Calu3 (cell line): ENCODE measurements around the gene PLS1. TPM values are rescaled to one million over a fixed set of nuclear protein-coding genes. Genes with fewer than 3 reads are reported as not detected.
A peak's percentile ranks its signal among the peaks of the same experiment; 100 is the strongest.

Source experiments
- BruUV-seq: library from RNA; stranded (reverse); fragments of 400-500 nt; replicated peaks from 2 replicates; lab custom pipeline; 2021; lab: Mats Ljungman, UMichigan
- CTCF ChIA-PET: fragments of 300-600 bp; sonication (Branson Sonifier 250); formaldehyde crosslinking; loops from one replicate; lab custom pipeline; 2022; ENCODE audit warnings: antibody characterized with exemption; lab: Charles Lee
- DNase-seq: peaks from one replicate; pipeline ENCODE4 v3.0.0; 2022
- H3K27ac Mint-ChIP-seq: one replicate; pipeline ENCODE4 v1.8.0; 2022; ENCODE audit warnings: mixed read lengths; ENCODE audit not compliant: unreplicated experiment
- H3K27me3 Mint-ChIP-seq: one replicate; pipeline ENCODE4 v1.8.0; 2022; ENCODE audit warnings: mixed read lengths; ENCODE audit not compliant: unreplicated experiment
- H3K36me3 Mint-ChIP-seq: one replicate; pipeline ENCODE4 v1.8.0; 2022; ENCODE audit warnings: mild to moderate bottlenecking, moderate library complexity, mixed read lengths; ENCODE audit not compliant: insufficient read depth, unreplicated experiment
- H3K4me1 Mint-ChIP-seq: one replicate; pipeline ENCODE4 v1.8.0; 2022; ENCODE audit warnings: mild to moderate bottlenecking, low read depth, mixed read lengths; ENCODE audit not compliant: unreplicated experiment
- H3K4me3 Mint-ChIP-seq: one replicate; pipeline ENCODE4 v1.8.0; 2022; ENCODE audit warnings: mild to moderate bottlenecking, low read depth, moderate library complexity, mixed read lengths; ENCODE audit not compliant: unreplicated experiment
- H3K9me3 Mint-ChIP-seq: one replicate; pipeline ENCODE4 v1.8.0; 2022; ENCODE audit warnings: low read depth, mixed read lengths; ENCODE audit not compliant: unreplicated experiment
- CTCF ChIP-seq: fragments of 200-600 bp; IDR thresholded peaks from one replicate; pipeline ENCODE4 v1.8.0; 2022; ENCODE audit warnings: antibody characterized with exemption; ENCODE audit not compliant: unreplicated experiment
- intact Hi-C: fragments of 100-400 bp; cut with micrococcal nuclease; formaldehyde crosslinking; loops from one replicate; pipeline ENCODE4 v1.10.0; 2022; ENCODE audit not compliant: unreplicated experiment
- total RNA-seq: library from RNA; stranded (reverse); gene quantifications from 2 replicates; pipeline ENCODE4 v1.2.3, GENCODE V29; 2022

Gene PLS1
- total RNA-seq, 1 experiment from 2014 or later = 155 TPM

GRCh38 chr3:142595141-142595540 is 1.1 kb upstream of the PLS1 start:
- intact Hi-C loops = loop anchor here (5.0 kb wide), 1 partner anchor 52 kb away; no protein-coding TSS in a partner anchor

GRCh38 chr3:142595581-142595950 is 627 bp upstream of the PLS1 start:
- H3K36me3 Mint-ChIP-seq = peaks cover 44% of the 10 kb centered on the region
- peaks cover 36% of the 10 kb centered on the region for H3K4me1 Mint-ChIP-seq
- H3K27ac Mint-ChIP-seq = peak overlapping the region; percentile 84
- peak overlapping the region; percentile 99 for H3K4me3 Mint-ChIP-seq
- DNase-seq = peak; percentile 75
- TF ChIP-seq CTCF = no peak
- BruUV-seq = TSS peak; percentile 97
- intact Hi-C loops = loop anchor here (5.0 kb wide), 1 partner anchor 52 kb away; no protein-coding TSS in a partner anchor
- no peaks in the 10 kb centered on the region for H3K27me3 Mint-ChIP-seq
- CTCF ChIA-PET = interaction anchor here (0.6 to 1.4 kb wide), 3 partner anchors 17 to 1723 kb away, joined by 3 to 5 read pairs (median 3); partner anchors contain the start of gene ATR
- no peaks in the 10 kb centered on the region for H3K9me3 Mint-ChIP-seq

More at GRCh38 chr3:142595141-142595540, 1.1 kb upstream of the PLS1 start:
- peaks cover 40% of the 10 kb centered on the region for H3K36me3 Mint-ChIP-seq
- peak overlapping the region; percentile 99 for H3K4me3 Mint-ChIP-seq
- DNase-seq = no peak
- no peaks in the 10 kb centered on the region for H3K27me3 Mint-ChIP-seq
- H3K4me1 Mint-ChIP-seq = peaks cover 32% of the 10 kb centered on the region
- peak overlapping the region; percentile 84 for H3K27ac Mint-ChIP-seq
- no TSS peak for BruUV-seq
- TF ChIP-seq CTCF = no peak
- no peaks in the 10 kb centered on the region for H3K9me3 Mint-ChIP-seq
- CTCF ChIA-PET = no interaction called here

GRCh38 chr3:142596726-142597088 is 514 bp downstream of the PLS1 start:
- DNase-seq = no peak
- H3K4me3 Mint-ChIP-seq = peak overlapping the region; percentile 99
- BruUV-seq = TSS peak; percentile 58
- H3K4me1 Mint-ChIP-seq = peaks cover 37% of the 10 kb centered on the region
- H3K27me3 Mint-ChIP-seq = no peaks in the 10 kb centered on the region
- CTCF ChIA-PET = interaction anchor here (1.0 to 1.4 kb wide), 5 partner anchors 10 to 84 kb away, joined by 3 to 5 read pairs (median 3); partner anchors contain the start of gene ATR
- peaks cover 49% of the 10 kb centered on the region for H3K36me3 Mint-ChIP-seq
- no peak for TF ChIP-seq CTCF
- H3K9me3 Mint-ChIP-seq = no peaks in the 10 kb centered on the region
- peak overlapping the region; percentile 84 for H3K27ac Mint-ChIP-seq
- intact Hi-C loops = loop anchor here (1.0 to 5.0 kb wide), 2 partner anchors 51 to 68 kb away; no protein-coding TSS in a partner anchor

- Mint-ChIP-seq H3K4me1 (peaks cover 43% of the 10 kb centered on the region), H3K9me3 (no peaks in the 10 kb centered on the region), H3K27me3 (no peaks in the 10 kb centered on the region), H3K4me3 (peak overlapping the region; percentile 99), H3K27ac (peak overlapping the region; percentile 84), H3K36me3 (peaks cover 54% of the 10 kb centered on the region)
- no peak for DNase-seq
- CTCF ChIA-PET = interaction anchor here (0.6 to 1.8 kb wide), 9 partner anchors 8 to 686 kb away, joined by 3 to 8 read pairs (median 3); no protein-coding TSS in a partner anchor
- no TSS peak for BruUV-seq
- TF ChIP-seq CTCF = no peak
- intact Hi-C loops = loop anchor here (1.0 to 5.0 kb wide), 2 partner anchors 49 to 63 kb away; no protein-coding TSS in a partner anchor
These were observed 1.7 kb downstream of the PLS1 start for GRCh38 chr3:142597906-142598305.
